ENCODE results near the gene LSP1.

LSP1 gene

GRCh38 chr11:1834779-1835670, 17.9 kb upstream of the LSP1 start, which contains the start of gene SYT8:
Gene SYT8, plus strand, starts transcription at chr11:1834990. Its CDS starts 116 bp downstream, at chr11:1835106.
- ChIA-PET POLR2A (ENCODE audit: low non-redundant PET) (interaction anchor here (0.8 kb wide), 1 partner anchor 72 kb away, joined by 3 read pairs; no protein-coding TSS in a partner anchor), CTCF (interaction anchor here (1.1 to 6.0 kb wide), 9 partner anchors 42 to 203 kb away, joined by 3 to 85 read pairs (median 8); no protein-coding TSS in a partner anchor)
- DNase-seq (ENCODE audit: low spot score) = no peak
- H3K27ac ChIP-seq = peak within 1 kb of the TSS; percentile 97
- TF ChIP-seq CTCF (conservative IDR thresholded peaks at IDR 0.05; ENCODE audit: low read depth) = no peak

GRCh38 chr11:1835671-1836010, 17.2 kb upstream of the LSP1 start:
- ChIA-PET POLR2A (ENCODE audit: low non-redundant PET) (no interaction called here), CTCF (interaction anchor here (1.1 to 6.0 kb wide), 3 partner anchors 41 to 183 kb away, joined by 4 to 85 read pairs (median 8); no protein-coding TSS in a partner anchor)
- H3K27ac ChIP-seq = peak overlapping the region; percentile 97
- no peak for TF ChIP-seq CTCF (conservative IDR thresholded peaks at IDR 0.05; ENCODE audit: low read depth)
- DNase-seq (ENCODE audit: low spot score) = no peak

- no peak for TF ChIP-seq CTCF (conservative IDR thresholded peaks at IDR 0.05; ENCODE audit: low read depth)
- CTCF ChIA-PET = interaction anchor here (0.5 to 6.0 kb wide), 10 partner anchors 17 to 314 kb away, joined by 3 to 85 read pairs (median 4); no protein-coding TSS in a partner anchor
- peak overlapping the region; percentile 97 for H3K27ac ChIP-seq
- POLR2A ChIA-PET (ENCODE audit: low non-redundant PET) = no interaction called here
- DNase-seq (ENCODE audit: low spot score) = no peak
Observed at GRCh38 chr11:1836011-1836945, 16.6 kb upstream of the LSP1 start.

GRCh38 chr11:1837171-1838076, 15.5 kb upstream of the LSP1 start:
- POLR2A ChIA-PET (ENCODE audit: low non-redundant PET) = no interaction called here
- CTCF ChIA-PET = interaction anchor here (0.5 to 1.7 kb wide), 4 partner anchors 16 to 313 kb away, joined by 4 to 8 read pairs (median 4); no protein-coding TSS in a partner anchor

GRCh38 chr11:1838077-1838425, 14.8 kb upstream of the LSP1 start:
- peak overlapping the region; percentile 97 for H3K27ac ChIP-seq
- ChIA-PET CTCF (no interaction called here), POLR2A (ENCODE audit: low non-redundant PET) (no interaction called here)
- no peak for DNase-seq (ENCODE audit: low spot score)
- TF ChIP-seq CTCF (conservative IDR thresholded peaks at IDR 0.05; ENCODE audit: low read depth) = peak; percentile 47; the same call in 1 of the 2 replicates

More at GRCh38 chr11:1837171-1838076, 15.5 kb upstream of the LSP1 start:
- peak; percentile 85 for TF ChIP-seq CTCF (conservative IDR thresholded peaks at IDR 0.05; ENCODE audit: low read depth)
- DNase-seq (ENCODE audit: low spot score) = peak; percentile 34
- H3K27ac ChIP-seq = peak overlapping the region; percentile 97

All from RWPE1 (cell line).